WTC11 (cell line): ENCODE results near the gene ZNF335. TPM values are rescaled to one million over a fixed set of nuclear protein-coding genes. Genes with fewer than 3 reads are reported as not detected.

Source experiments
- ATAC-seq: fragments of 200-7000 bp; cut with Tn5 transposase; 2 replicates; pipeline ENCODE4 v1.10.0; 2021; ENCODE audit warnings: mild to moderate bottlenecking, moderate library complexity
- CTCF ChIA-PET: fragments of 300-600 bp; sonication (Branson Sonifier 250); formaldehyde crosslinking; loops from one replicate; lab custom pipeline; 2021; ENCODE audit warnings: antibody characterized with exemption; lab: Charles Lee
- POLR2A ChIA-PET: fragments of 350-600 bp; sonication (Branson Sonifier 250); formaldehyde crosslinking; loops from one replicate; lab custom pipeline; 2021; ENCODE audit warnings: antibody characterized with exemption; lab: Charles Lee
- DNase-seq: peaks from one replicate; pipeline ENCODE4 v3.0.0; 2021; ENCODE audit warnings: low spot score
- H3K27ac Mint-ChIP-seq: 2 replicates; pipeline ENCODE4 v1.8.0; 2021; ENCODE audit warnings: mixed read lengths
- H3K27me3 Mint-ChIP-seq: 2 replicates; pipeline ENCODE4 v1.8.0; 2021; ENCODE audit warnings: low read depth, mild to moderate bottlenecking, moderate library complexity, mixed read lengths
- H3K36me3 Mint-ChIP-seq: 2 replicates; pipeline ENCODE4 v1.8.0; 2021; ENCODE audit warnings: mixed read lengths
- H3K4me1 Mint-ChIP-seq: 2 replicates; pipeline ENCODE4 v1.8.0; 2022; ENCODE audit warnings: mixed read lengths
- H3K4me3 Mint-ChIP-seq: 2 replicates; pipeline ENCODE4 v1.8.0; 2021; ENCODE audit warnings: mild to moderate bottlenecking, moderate library complexity, mixed read lengths
- H3K9me3 Mint-ChIP-seq: 2 replicates; pipeline ENCODE4 v1.8.0; 2021; ENCODE audit warnings: mixed read lengths
- CBFB ChIP-seq: sonication (generic); formaldehyde crosslinking; IDR thresholded peaks from 2 replicates; pipeline ENCODE4 v1.8.1; 2022; ENCODE audit warnings: mild to moderate bottlenecking, low read depth, missing genetic modification reagents
- CDX4 ChIP-seq: fragments of 250-450 bp; sonication (Bioruptor Pico); IDR thresholded peaks from 2 replicates; pipeline ENCODE4 v1.9.0; 2021; ENCODE audit warnings: moderate library complexity, mild to moderate bottlenecking, inconsistent platforms, borderline replicate concordance
- ETV6 ChIP-seq: sonication (generic); formaldehyde crosslinking; IDR thresholded peaks from 2 replicates; pipeline ENCODE4 v1.8.1; 2022; ENCODE audit warnings: mild to moderate bottlenecking, missing genetic modification reagents
- IRF1 ChIP-seq: sonication (generic); formaldehyde crosslinking; IDR thresholded peaks from 2 replicates; pipeline ENCODE4 v1.8.0; 2023; ENCODE audit warnings: missing genetic modification reagents
- JUN ChIP-seq: sonication (generic); formaldehyde crosslinking; IDR thresholded peaks from 2 replicates; pipeline ENCODE4 v1.8.0; 2023; ENCODE audit warnings: mild to moderate bottlenecking, missing genetic modification reagents
- MLX ChIP-seq: sonication (generic); formaldehyde crosslinking; IDR thresholded peaks from 2 replicates; pipeline ENCODE4 v1.8.1; 2023; ENCODE audit warnings: mild to moderate bottlenecking, missing genetic modification reagents, moderate library complexity
- OVOL2 ChIP-seq: fragments of 250-450 bp; sonication (Bioruptor Pico); IDR thresholded peaks from 2 replicates; pipeline ENCODE4 v1.9.0; 2021; ENCODE audit warnings: mild to moderate bottlenecking, borderline replicate concordance
- STAT6 ChIP-seq: sonication (generic); formaldehyde crosslinking; conservative IDR thresholded peaks from 2 replicates; pipeline ENCODE4 v1.8.1; 2023; ENCODE audit warnings: mild to moderate bottlenecking, low read depth, missing genetic modification reagents, moderate library complexity
- TCF7 ChIP-seq: sonication (generic); formaldehyde crosslinking; IDR thresholded peaks from 2 replicates; pipeline ENCODE4 v1.8.0; 2022; ENCODE audit warnings: mild to moderate bottlenecking, low read depth, missing genetic modification reagents, moderate library complexity
- TEAD1 ChIP-seq: sonication (generic); formaldehyde crosslinking; IDR thresholded peaks from 2 replicates; pipeline ENCODE4 v1.8.0; 2022; ENCODE audit warnings: mild to moderate bottlenecking, missing genetic modification reagents
- TEAD4 ChIP-seq: sonication (generic); formaldehyde crosslinking; IDR thresholded peaks from 2 replicates; pipeline ENCODE4 v1.8.0; 2022; ENCODE audit warnings: mild to moderate bottlenecking, missing genetic modification reagents
- TP53 ChIP-seq: sonication (generic); formaldehyde crosslinking; IDR thresholded peaks from 2 replicates; pipeline ENCODE4 v1.8.1; 2023; ENCODE audit warnings: mild to moderate bottlenecking, missing genetic modification reagents
- ZNF138 ChIP-seq: sonication (generic); formaldehyde crosslinking; conservative IDR thresholded peaks from 2 replicates; pipeline ENCODE4 v1.8.1; 2022; ENCODE audit warnings: mild to moderate bottlenecking, moderate library complexity, missing genetic modification reagents
- ZNF232 ChIP-seq: sonication (generic); formaldehyde crosslinking; IDR thresholded peaks from 2 replicates; pipeline ENCODE4 v1.8.0; 2022; ENCODE audit warnings: mild to moderate bottlenecking, missing genetic modification reagents
- ZNF512 ChIP-seq: sonication (generic); formaldehyde crosslinking; IDR thresholded peaks from 2 replicates; pipeline ENCODE4 v1.8.1; 2022; ENCODE audit warnings: missing genetic modification reagents, borderline replicate concordance
- ZSCAN18 ChIP-seq: fragments of 250-450 bp; sonication (Bioruptor Pico); IDR thresholded peaks from 2 replicates; pipeline ENCODE4 v2.1.2; 2022; ENCODE audit warnings: mild to moderate bottlenecking, moderate library complexity
- total RNA-seq: library from RNA; stranded (reverse); gene quantifications from 3 replicates; pipeline ENCODE4 v1.2.3, GENCODE V29; 2021

Gene ZNF335
- total RNA-seq, 1 experiment from 2014 or later, result 20.0 TPM

- Mint-ChIP-seq H3K9me3 (no peaks in the 10 kb centered on the region), H3K4me1 (peaks cover 80% of the 10 kb centered on the region), H3K36me3 (no peaks in the 10 kb centered on the region), H3K27ac (peak overlapping the region; percentile 89), H3K4me3 (peak overlapping the region; percentile 27), H3K27me3 (peaks cover 4% of the 10 kb centered on the region; the same call in 1 of the 2 replicates)
- TF ChIP-seq ZNF138 (no peak), TP53 (CRISPR knock-in tag) (no peak), ZNF512 (CRISPR knock-in tag) (no peak)
- CTCF ChIA-PET, result interaction anchor here (0.6 to 11.0 kb wide), 7 partner anchors 7 to 199 kb away, joined by 3 to 114 read pairs (median 5); no protein-coding TSS in a partner anchor
- ATAC-seq, result peak; percentile 72
- DNase-seq, result peak; percentile 43
- POLR2A ChIA-PET, result no interaction called here
Measured at GRCh38 chr20:46004889-46005473, 33.0 kb upstream of the ZNF335 start.

GRCh38 chr20:46004187-46004586, 32.2 kb upstream of the ZNF335 start:
- ATAC-seq (no peak), DNase-seq (no peak)
- H3K27me3 Mint-ChIP-seq, result no peaks in the 10 kb centered on the region
- POLR2A ChIA-PET, result no interaction called here
- no peaks in the 10 kb centered on the region for H3K36me3 Mint-ChIP-seq
- CTCF ChIA-PET, result interaction anchor here (0.8 to 11.0 kb wide), 5 partner anchors 8 to 180 kb away, joined by 3 to 114 read pairs (median 4); no protein-coding TSS in a partner anchor
- H3K4me3 Mint-ChIP-seq, result no peak overlapping the region
- H3K4me1 Mint-ChIP-seq, result peaks cover 81% of the 10 kb centered on the region
- peak overlapping the region; percentile 89 for H3K27ac Mint-ChIP-seq
- TF ChIP-seq ZSCAN18 (CRISPR knock-in tag) (no peak), ETV6 (CRISPR knock-in tag) (no peak), TCF7 (CRISPR knock-in tag) (no peak), JUN (no peak), CBFB (CRISPR knock-in tag) (no peak), ZNF232 (no peak), IRF1 (CRISPR knock-in tag) (no peak), OVOL2 (CRISPR knock-in tag) (no peak), TEAD1 (CRISPR knock-in tag) (no peak), MLX (CRISPR knock-in tag) (no peak), ZNF512 (CRISPR knock-in tag) (no peak), CDX4 (no peak), TEAD4 (CRISPR knock-in tag) (no peak), STAT6 (no peak)
- H3K9me3 Mint-ChIP-seq, result no peaks in the 10 kb centered on the region
